SK-N-SH (cell line): Measurements from ENCODE around the gene TTLL6. TPM values are rescaled to one million over a fixed set of nuclear protein-coding genes. Genes with fewer than 3 reads are reported as not detected.

Source experiments
- CTCF ChIA-PET: fragments of 300-600, 350-600 bp; formaldehyde crosslinking; extraction: SDS; loops from one replicate; lab custom pipeline; 2021; lab: Yijun Ruan, JAX
- POLR2A ChIA-PET: fragments of 350-600 bp; sonication (Branson Sonifier 250); formaldehyde crosslinking; extraction: SDS; loops from one replicate; lab custom pipeline; 2020; ENCODE audit warnings: antibody characterized with exemption, inconsistent platforms; lab: Yijun Ruan, JAX
- DNase-seq: peaks from one replicate; pipeline ENCODE4 v3.0.0; 2012
- H2AFZ ChIP-seq: fragments of 200-600 bp; sonication (generic); 2 replicates; pipeline ENCODE4 v1.8.1; 2016; ENCODE audit warnings: antibody characterized with exemption, mild to moderate bottlenecking, low read depth
- H3F3A ChIP-seq: fragments of 200-600 bp; sonication (generic); replicated peaks from 2 replicates; pipeline ENCODE3; 2016; ENCODE audit warnings: antibody characterized with exemption, mild to moderate bottlenecking; ENCODE audit not compliant: insufficient read depth
- H3K27ac ChIP-seq, 2 experiments: fragments of 200-500 bp in 1 of 2; fragments of 200-600 bp in 1 of 2; sonication (Bioruptor generic) in 1 of 2; sonication (generic), shearing (Covaris generic) in 1 of 2; 2 replicates each; pipeline versions ENCODE4 v1.5.1 to v1.6.1; 2014 to 2016; ENCODE audit warnings: low read depth in 2 of 2, inconsistent platforms in 1 of 2, low read length in 1 of 2, mild to moderate bottlenecking in 1 of 2, mixed read lengths in 1 of 2
- H3K27me3 ChIP-seq: fragments of 200-600 bp; sonication (generic), shearing (Covaris generic); 2 replicates; pipeline ENCODE4 v1.6.1; 2016; ENCODE audit warnings: mixed run types; ENCODE audit not compliant: insufficient read depth
- H3K36me3 ChIP-seq, 2 experiments: fragments of 200-500 bp in 1 of 2; fragments of 200-600 bp in 1 of 2; sonication (Bioruptor generic) in 1 of 2; sonication (generic) in 1 of 2; replicated peaks in 1 of 2; 2 replicates each; pipeline versions ENCODE3 to v1.5.1; 2014 to 2016; ENCODE audit warnings: low read length in 1 of 2, mild to moderate bottlenecking in 1 of 2; ENCODE audit not compliant: insufficient read depth in 2 of 2, control insufficient read depth in 1 of 2
- H3K4me1 ChIP-seq, 2 experiments: fragments of 200-500 bp in 1 of 2; fragments of 200-600 bp in 1 of 2; sonication (Bioruptor generic) in 1 of 2; sonication (generic), shearing (Covaris generic) in 1 of 2; 2 replicates each; pipeline versions ENCODE4 v1.5.1 to v1.6.1; 2014 to 2016; ENCODE audit warnings: low read depth in 1 of 2, low read length in 1 of 2, mixed run types in 1 of 2; ENCODE audit not compliant: insufficient read depth in 2 of 2, control insufficient read depth in 1 of 2
- H3K4me2 ChIP-seq: fragments of 200-600 bp; sonication (generic), shearing (Covaris generic); 2 replicates; pipeline ENCODE4 v1.6.1; 2017; ENCODE audit warnings: mixed run types
- H3K4me3 ChIP-seq, 2 experiments: fragments of 200-500 bp in 1 of 2; fragments of 200-600 bp in 1 of 2; sonication (Bioruptor generic) in 1 of 2; sonication (generic), shearing (Covaris generic) in 1 of 2; 2 replicates each; pipeline versions ENCODE4 v1.5.1 to v1.8.1; 2014 to 2016; ENCODE audit warnings: low read depth in 2 of 2, inconsistent platforms in 1 of 2, low read length in 1 of 2, mild to moderate bottlenecking in 1 of 2, mixed read lengths in 1 of 2, moderate library complexity in 1 of 2
- H3K79me2 ChIP-seq: fragments of 200-600 bp; sonication (generic); 2 replicates; pipeline ENCODE4 v1.8.1; 2017; ENCODE audit warnings: mild to moderate bottlenecking; ENCODE audit not compliant: insufficient read depth
- H3K9ac ChIP-seq: fragments of 200-600 bp; sonication (generic); 2 replicates; pipeline ENCODE4 v1.6.1; 2017; ENCODE audit warnings: mixed run types
- H3K9me2 ChIP-seq: fragments of 200-600 bp; sonication (generic); 2 replicates; pipeline ENCODE4 v1.6.1; 2017; ENCODE audit warnings: mixed run types
- H3K9me3 ChIP-seq: fragments of 200-600 bp; sonication (generic); 2 replicates; pipeline ENCODE4 v1.6.1; 2017; ENCODE audit warnings: mixed run types, mild to moderate bottlenecking, moderate library complexity
- H4K20me1 ChIP-seq: fragments of 200-600 bp; sonication (generic); 2 replicates; pipeline ENCODE4 v1.6.1; 2017; ENCODE audit warnings: mild to moderate bottlenecking, mixed run types; ENCODE audit not compliant: insufficient read depth
- FOSL2 ChIP-seq: IDR thresholded peaks from 2 replicates; pipeline ENCODE4 v1.4.0; 2012; ENCODE audit warnings: low read depth, mild to moderate bottlenecking, moderate library complexity, borderline replicate concordance
- GABPA ChIP-seq: IDR thresholded peaks from 2 replicates; pipeline ENCODE4 v1.4.0; 2012; ENCODE audit warnings: low read depth, mild to moderate bottlenecking
- JUND ChIP-seq: IDR thresholded peaks from 2 replicates; pipeline ENCODE4 v1.4.0; 2012
- RCOR1 ChIP-seq: fragments of 150-350 bp; IDR thresholded peaks from 2 replicates; pipeline ENCODE4 v1.6.1; 2017; ENCODE audit warnings: antibody characterized with exemption, low read length
- SIN3A ChIP-seq: IDR thresholded peaks from 2 replicates; pipeline ENCODE4 v1.6.1; 2012; ENCODE audit warnings: low read depth, mild to moderate bottlenecking, low read length, moderate library complexity, borderline replicate concordance
- SMC3 ChIP-seq: IDR thresholded peaks from 2 replicates; pipeline ENCODE4 v1.6.1; 2012; ENCODE audit warnings: low read depth, low read length, improper control_type of control experiment
- TEAD4 ChIP-seq: IDR thresholded peaks from 2 replicates; pipeline ENCODE4 v1.4.0; 2012; ENCODE audit warnings: mild to moderate bottlenecking, borderline replicate concordance; ENCODE audit not compliant: insufficient read depth
- USF2 ChIP-seq: fragments of 150-350 bp; IDR thresholded peaks from 2 replicates; pipeline ENCODE4 v1.6.1; 2017; ENCODE audit warnings: antibody characterized with exemption, low read length, low read depth, borderline replicate concordance
- YY1 ChIP-seq: IDR thresholded peaks from 2 replicates; pipeline ENCODE4 v1.4.0; 2012; ENCODE audit warnings: low read depth, mild to moderate bottlenecking
- polyA plus RNA-seq, 3 experiments: library from polyadenylated mRNA; depleted of rRNA; stranded (reverse); fragments of >200 nt; gene quantifications; 2 replicates each; pipeline ENCODE4 v1.2.3, GENCODE V29; 2012
- TF ChIP-seq, protein P1 (sequence below): IDR thresholded peaks from 2 replicates; pipeline ENCODE4 v1.6.1; 2012; ENCODE audit warnings: mild to moderate bottlenecking, low read depth, low read length, moderate library complexity
- TF ChIP-seq, protein P2 (sequence below): fragments of 150-350 bp; IDR thresholded peaks from 2 replicates; pipeline ENCODE4 v1.6.1; 2016; ENCODE audit warnings: mild to moderate bottlenecking, low read depth, low read length

TTLL6 gene
- polyA plus RNA-seq, 1 of the 3 experiments (the other 2 are of a cell fraction) = 3.1 TPM

DNA sequence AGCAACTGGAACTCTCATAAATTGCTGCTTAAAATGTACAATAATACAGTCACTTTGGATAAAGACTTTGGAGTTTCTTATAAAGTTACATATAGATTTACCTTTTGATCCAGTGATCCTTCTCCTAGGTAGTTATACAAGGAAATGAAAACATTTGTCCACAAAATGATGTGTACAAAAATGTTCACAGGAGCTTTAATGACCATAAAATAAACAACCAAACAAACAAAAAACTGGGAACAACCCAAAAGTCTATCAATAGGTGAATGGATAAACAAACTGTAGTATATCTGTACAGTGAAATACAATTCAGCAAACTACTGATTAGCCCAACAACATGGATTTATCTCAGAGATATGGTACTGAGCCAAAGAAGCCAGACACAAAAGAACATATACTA lies 37.6 kb downstream of the TTLL6 start:
- POLR2A ChIA-PET = no interaction called here
- Histone ChIP-seq H3K9me3 (no peaks in the 10 kb centered on the region; the same call in 1 of the 2 replicates), H3K4me3 (no peak overlapping the region), H3K79me2 (no peaks in the 10 kb centered on the region), H2AFZ (no peak overlapping the region), H3K9me2 (no peaks in the 10 kb centered on the region), H3K9ac (no peak overlapping the region)
- DNase-seq = no peak
- TF ChIP-seq RCOR1 (no peak), SIN3A (no peak), YY1 (no peak), JUND (no peak), FOSL2 (no peak), GABPA (no peak), USF2 (no peak), SMC3 (no peak)
- TF ChIP-seq, protein P1, sequence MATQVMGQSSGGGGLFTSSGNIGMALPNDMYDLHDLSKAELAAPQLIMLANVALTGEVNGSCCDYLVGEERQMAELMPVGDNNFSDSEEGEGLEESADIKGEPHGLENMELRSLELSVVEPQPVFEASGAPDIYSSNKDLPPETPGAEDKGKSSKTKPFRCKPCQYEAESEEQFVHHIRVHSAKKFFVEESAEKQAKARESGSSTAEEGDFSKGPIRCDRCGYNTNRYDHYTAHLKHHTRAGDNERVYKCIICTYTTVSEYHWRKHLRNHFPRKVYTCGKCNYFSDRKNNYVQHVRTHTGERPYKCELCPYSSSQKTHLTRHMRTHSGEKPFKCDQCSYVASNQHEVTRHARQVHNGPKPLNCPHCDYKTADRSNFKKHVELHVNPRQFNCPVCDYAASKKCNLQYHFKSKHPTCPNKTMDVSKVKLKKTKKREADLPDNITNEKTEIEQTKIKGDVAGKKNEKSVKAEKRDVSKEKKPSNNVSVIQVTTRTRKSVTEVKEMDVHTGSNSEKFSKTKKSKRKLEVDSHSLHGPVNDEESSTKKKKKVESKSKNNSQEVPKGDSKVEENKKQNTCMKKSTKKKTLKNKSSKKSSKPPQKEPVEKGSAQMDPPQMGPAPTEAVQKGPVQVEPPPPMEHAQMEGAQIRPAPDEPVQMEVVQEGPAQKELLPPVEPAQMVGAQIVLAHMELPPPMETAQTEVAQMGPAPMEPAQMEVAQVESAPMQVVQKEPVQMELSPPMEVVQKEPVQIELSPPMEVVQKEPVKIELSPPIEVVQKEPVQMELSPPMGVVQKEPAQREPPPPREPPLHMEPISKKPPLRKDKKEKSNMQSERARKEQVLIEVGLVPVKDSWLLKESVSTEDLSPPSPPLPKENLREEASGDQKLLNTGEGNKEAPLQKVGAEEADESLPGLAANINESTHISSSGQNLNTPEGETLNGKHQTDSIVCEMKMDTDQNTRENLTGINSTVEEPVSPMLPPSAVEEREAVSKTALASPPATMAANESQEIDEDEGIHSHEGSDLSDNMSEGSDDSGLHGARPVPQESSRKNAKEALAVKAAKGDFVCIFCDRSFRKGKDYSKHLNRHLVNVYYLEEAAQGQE = no peak
- TF ChIP-seq, protein P2, sequence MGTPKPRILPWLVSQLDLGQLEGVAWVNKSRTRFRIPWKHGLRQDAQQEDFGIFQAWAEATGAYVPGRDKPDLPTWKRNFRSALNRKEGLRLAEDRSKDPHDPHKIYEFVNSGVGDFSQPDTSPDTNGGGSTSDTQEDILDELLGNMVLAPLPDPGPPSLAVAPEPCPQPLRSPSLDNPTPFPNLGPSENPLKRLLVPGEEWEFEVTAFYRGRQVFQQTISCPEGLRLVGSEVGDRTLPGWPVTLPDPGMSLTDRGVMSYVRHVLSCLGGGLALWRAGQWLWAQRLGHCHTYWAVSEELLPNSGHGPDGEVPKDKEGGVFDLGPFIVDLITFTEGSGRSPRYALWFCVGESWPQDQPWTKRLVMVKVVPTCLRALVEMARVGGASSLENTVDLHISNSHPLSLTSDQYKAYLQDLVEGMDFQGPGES = no peak
- TF ChIP-seq, all 33 proteins: peak for 0
- Histone ChIP-seq H3K4me2 (no peak overlapping the region), H3K36me3 (no peaks in the 10 kb centered on the region), H3F3A (no peaks in the 10 kb centered on the region), H3K27me3 (peaks cover 63% of the 10 kb centered on the region), H3K4me1 (no peaks in the 10 kb centered on the region), H4K20me1 (no peaks in the 10 kb centered on the region), H3K27ac (no peak overlapping the region)
- CTCF ChIA-PET = interaction anchor here (0.8 to 1.6 kb wide), 3 partner anchors 25 to 99 kb away, joined by 4 to 5 read pairs (median 5); no protein-coding TSS in a partner anchor

DNA sequence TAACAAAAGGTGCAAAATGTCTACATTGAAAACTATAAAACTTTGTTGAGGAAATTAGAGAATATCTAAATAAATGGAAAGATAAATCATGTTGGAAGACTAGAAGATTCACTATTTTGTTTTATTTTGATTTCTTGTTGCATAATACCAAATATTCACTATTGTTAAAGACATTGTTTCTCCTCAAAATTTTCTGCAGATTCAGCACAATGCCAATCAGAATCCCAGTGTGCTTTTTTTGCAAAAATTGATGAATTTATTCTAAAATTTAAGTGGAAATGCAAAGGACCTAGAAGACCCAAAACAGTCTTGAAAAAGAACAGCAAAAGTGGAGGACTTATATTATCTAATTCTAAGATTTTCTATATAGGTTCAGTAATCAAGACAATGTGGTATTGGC lies 40.4 kb downstream of the TTLL6 start:
- Histone ChIP-seq H3K9me2 (no peaks in the 10 kb centered on the region), H3K79me2 (no peaks in the 10 kb centered on the region), H3K4me2 (no peak overlapping the region), H3K36me3 (no peaks in the 10 kb centered on the region), H3K27me3 (peaks cover 71% of the 10 kb centered on the region), H4K20me1 (no peaks in the 10 kb centered on the region), H3K4me1 (no peaks in the 10 kb centered on the region), H3F3A (no peaks in the 10 kb centered on the region), H2AFZ (no peak overlapping the region), H3K9me3 (no peaks in the 10 kb centered on the region; the same call in 1 of the 2 replicates), H3K9ac (no peak overlapping the region), H3K4me3 (no peak overlapping the region), H3K27ac (no peak overlapping the region)
- ChIA-PET CTCF (interaction anchor here (0.7 to 1.1 kb wide), 3 partner anchors 9 to 102 kb away, joined by 3 to 5 read pairs (median 3); no protein-coding TSS in a partner anchor), POLR2A (no interaction called here)
- DNase-seq = no peak
- TF ChIP-seq GABPA (no peak), YY1 (no peak), TEAD4 (no peak)
